ENCODE data around the gene CYSLTR1. TPM values are rescaled to one million over a fixed set of nuclear protein-coding genes. Genes with fewer than 3 reads are reported as not detected.

Gene CYSLTR1
- total RNA-seq, 1 donor from 2014 or later: 20.7 TPM

DNA sequence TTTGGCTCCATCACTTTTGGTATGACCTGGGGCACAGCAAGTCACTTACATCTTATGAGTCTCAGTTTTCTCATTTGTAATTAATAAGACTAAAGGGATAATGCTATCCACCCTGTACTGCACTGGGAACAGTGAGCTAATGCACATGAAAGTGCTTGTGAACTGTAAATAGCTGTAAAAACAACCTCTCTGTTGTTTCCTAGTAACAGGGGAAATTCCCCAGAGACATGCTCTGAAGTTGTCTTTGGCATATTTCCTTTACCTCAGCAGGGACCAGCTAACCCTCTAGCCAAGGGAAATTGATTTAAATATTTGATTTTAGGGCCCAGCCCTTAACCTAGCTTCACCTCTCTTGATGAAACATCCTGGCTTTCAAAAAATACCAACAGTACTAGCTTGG lies 6.1 kb upstream of the CYSLTR1 start:
- Mint-ChIP-seq H3K27ac (peak overlapping the region; percentile 63), H3K4me3 (no peak overlapping the region), H3K27me3 (no peaks in the 10 kb centered on the region), H3K9me3 (no peaks in the 10 kb centered on the region), H3K4me1 (peaks cover 64% of the 10 kb centered on the region), H3K36me3 (ENCODE audit: low read depth) (no peaks in the 10 kb centered on the region)
- ChIA-PET POLR2A (interaction anchor here (0.5 kb wide), 1 partner anchor 428 kb away, joined by 4 read pairs; no protein-coding TSS in a partner anchor), CTCF (no interaction called here)
- ATAC-seq (ENCODE audit: low read depth) (peak; percentile 60), DNase-seq (no peak)
- intact Hi-C loops (cut with micrococcal nuclease): no loop called here
- TF ChIP-seq, protein P1, sequence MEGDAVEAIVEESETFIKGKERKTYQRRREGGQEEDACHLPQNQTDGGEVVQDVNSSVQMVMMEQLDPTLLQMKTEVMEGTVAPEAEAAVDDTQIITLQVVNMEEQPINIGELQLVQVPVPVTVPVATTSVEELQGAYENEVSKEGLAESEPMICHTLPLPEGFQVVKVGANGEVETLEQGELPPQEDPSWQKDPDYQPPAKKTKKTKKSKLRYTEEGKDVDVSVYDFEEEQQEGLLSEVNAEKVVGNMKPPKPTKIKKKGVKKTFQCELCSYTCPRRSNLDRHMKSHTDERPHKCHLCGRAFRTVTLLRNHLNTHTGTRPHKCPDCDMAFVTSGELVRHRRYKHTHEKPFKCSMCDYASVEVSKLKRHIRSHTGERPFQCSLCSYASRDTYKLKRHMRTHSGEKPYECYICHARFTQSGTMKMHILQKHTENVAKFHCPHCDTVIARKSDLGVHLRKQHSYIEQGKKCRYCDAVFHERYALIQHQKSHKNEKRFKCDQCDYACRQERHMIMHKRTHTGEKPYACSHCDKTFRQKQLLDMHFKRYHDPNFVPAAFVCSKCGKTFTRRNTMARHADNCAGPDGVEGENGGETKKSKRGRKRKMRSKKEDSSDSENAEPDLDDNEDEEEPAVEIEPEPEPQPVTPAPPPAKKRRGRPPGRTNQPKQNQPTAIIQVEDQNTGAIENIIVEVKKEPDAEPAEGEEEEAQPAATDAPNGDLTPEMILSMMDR (IDR thresholded peaks at IDR 0.05): no peak

- no peak for DNase-seq
- Mint-ChIP-seq H3K36me3 (ENCODE audit: low read depth) (no peaks in the 10 kb centered on the region), H3K9me3 (no peaks in the 10 kb centered on the region), H3K4me1 (peaks cover 78% of the 10 kb centered on the region), H3K4me3 (peak overlapping the region; percentile 28), H3K27me3 (no peaks in the 10 kb centered on the region), H3K27ac (peak overlapping the region; percentile 80)
- POLR2A ChIA-PET: interaction anchor here (0.5 to 0.9 kb wide), 3 partner anchors 9 to 434 kb away, joined by 3 to 5 read pairs (median 4); no protein-coding TSS in a partner anchor
- intact Hi-C loops (cut with micrococcal nuclease): no loop called here
- ATAC-seq (ENCODE audit: low read depth): no peak
- CTCF ChIA-PET: no interaction called here
- TF ChIP-seq, protein P1 (IDR thresholded peaks at IDR 0.05): no peak
Observed at GRCh38 chrX:78331708-78332107, 4.3 kb upstream of the CYSLTR1 start.

- H3K4me1 Mint-ChIP-seq: peaks cover 74% of the 10 kb centered on the region
- no peaks in the 10 kb centered on the region for H3K9me3 Mint-ChIP-seq
- ATAC-seq (ENCODE audit: low read depth) (no peak), DNase-seq (no peak)
- ChIA-PET POLR2A (no interaction called here), CTCF (interaction anchor here (0.7 kb wide), 1 partner anchor 9 kb away, joined by 3 read pairs; no protein-coding TSS in a partner anchor)
- TF ChIP-seq, protein P1 (IDR thresholded peaks at IDR 0.05): no peak
- intact Hi-C loops (cut with micrococcal nuclease): loop anchor here (1.0 kb wide), 1 partner anchor 8 kb away; no protein-coding TSS in a partner anchor
- H3K27me3 Mint-ChIP-seq: no peaks in the 10 kb centered on the region
- H3K4me3 Mint-ChIP-seq: no peak overlapping the region
- peak overlapping the region; percentile 80 for H3K27ac Mint-ChIP-seq
- no peaks in the 10 kb centered on the region for H3K36me3 Mint-ChIP-seq (ENCODE audit: low read depth)
Observed at GRCh38 chrX:78330540-78330939, 3.1 kb upstream of the CYSLTR1 start.

- peak overlapping the region; percentile 94 for H3K27ac Mint-ChIP-seq
- H3K4me1 Mint-ChIP-seq: peaks cover 74% of the 10 kb centered on the region
- CTCF ChIA-PET: interaction anchor here (1.0 kb wide), 1 partner anchor 50 kb away, joined by 3 read pairs; no protein-coding TSS in a partner anchor
- DNase-seq (no peak), ATAC-seq (ENCODE audit: low read depth) (no peak)
- POLR2A ChIA-PET: interaction anchor here (0.8 kb wide), 1 partner anchor 614 kb away, joined by 4 read pairs; no protein-coding TSS in a partner anchor
- peak overlapping the region; percentile 79 for H3K4me3 Mint-ChIP-seq
- TF ChIP-seq, protein P1 (IDR thresholded peaks at IDR 0.05): no peak
- intact Hi-C loops (cut with micrococcal nuclease): loop anchor here (1.0 kb wide), 1 partner anchor 8 kb away; no protein-coding TSS in a partner anchor
- no peaks in the 10 kb centered on the region for H3K27me3 Mint-ChIP-seq
- H3K9me3 Mint-ChIP-seq: no peaks in the 10 kb centered on the region
- H3K36me3 Mint-ChIP-seq (ENCODE audit: low read depth): no peaks in the 10 kb centered on the region
Observed at GRCh38 chrX:78330068-78330467, 2.7 kb upstream of the CYSLTR1 start.

- H3K27me3 Mint-ChIP-seq: no peaks in the 10 kb centered on the region
- ChIA-PET POLR2A (interaction anchor here (0.8 kb wide), 1 partner anchor 615 kb away, joined by 4 read pairs; no protein-coding TSS in a partner anchor), CTCF (interaction anchor here (1.0 kb wide), 1 partner anchor 50 kb away, joined by 3 read pairs; no protein-coding TSS in a partner anchor)
- no peaks in the 10 kb centered on the region for H3K36me3 Mint-ChIP-seq (ENCODE audit: low read depth)
- DNase-seq: no peak
- H3K4me1 Mint-ChIP-seq: peaks cover 71% of the 10 kb centered on the region
- intact Hi-C loops (cut with micrococcal nuclease): loop anchor here (2.0 to 10.0 kb wide), 8 partner anchors 57 to 933 kb away; partner anchors contain the start of genes COX7B, MAGT1, P2RY10 and PGK1
- TF ChIP-seq, protein P1 (IDR thresholded peaks at IDR 0.05): no peak
- H3K9me3 Mint-ChIP-seq: no peaks in the 10 kb centered on the region
- peak overlapping the region; percentile 94 for H3K27ac Mint-ChIP-seq
- ATAC-seq (ENCODE audit: low read depth): peak; percentile 56
- peak overlapping the region; percentile 79 for H3K4me3 Mint-ChIP-seq
Observed at GRCh38 chrX:78329486-78329885, 2.1 kb upstream of the CYSLTR1 start.

Measured in activated B cell treated with CpG ODN at 0.5 μM for 24 hours (primary cell).